Activated naive CD4-positive, alpha-beta T cell treated with anti-CD3 and anti-CD28 coated beads for 36 hours (primary cell): ENCODE results near the gene EIF3C. TPM values are rescaled to one million over a fixed set of nuclear protein-coding genes. Genes with fewer than 3 reads are reported as not detected.

Experiments
- microRNA-seq: library from miRNA; unstranded; fragments of <30 nt; microRNA quantifications from one replicate; pipeline ENCODE4 v1.2.0, GENCODE V29; 2022; ENCODE audit warnings: borderline microRNAs expressed, borderline replicate concordance
- total RNA-seq, 2 experiments: library from RNA; stranded (reverse); gene quantifications; one replicate each; pipeline ENCODE4 v1.2.3, GENCODE V29; 2021

Gene EIF3C
- total RNA-seq, 2 experiments from 2014 or later, result 1,095 to 1,121 TPM

Small RNAs within 50 kb of the gene (microRNA-seq; reads per million reads assigned to microRNA genes)
- gene MIR6862-2, result not detected

Other genes starting within 250 kb of the EIF3C start
- not detected for gene NPIPB7, start 239.1 kb upstream of the EIF3C start, total RNA-seq
- 10 to 100 TPM in 1 of 2 experiments, 1 to 10 TPM in 1; 9.9 to 10.4 TPM for gene CLN3, start 219.4 kb upstream of the EIF3C start, total RNA-seq
- under 1 TPM; 0.72 to 0.77 TPM for gene APOBR, start 216.8 kb upstream of the EIF3C start, total RNA-seq
- gene IL27, start 204.6 kb upstream of the EIF3C start, total RNA-seq, result not detected
- gene NUPR1, start 172.5 kb upstream of the EIF3C start, total RNA-seq, result not detected
- 10 to 100 TPM; 15.9 TPM for gene SGF29, start 157.5 kb upstream of the EIF3C start, total RNA-seq
- under 1 TPM; 0.29 to 0.40 TPM for gene SULT1A2, start 114.4 kb upstream of the EIF3C start, total RNA-seq
- 10 to 100 TPM in 1 of 2 experiments, 1 to 10 TPM in 1; 9.7 to 10.8 TPM for gene SULT1A1, start 101.4 kb upstream of the EIF3C start, total RNA-seq
- gene NPIPB8, start 73.4 kb upstream of the EIF3C start, total RNA-seq, result not detected
- 1 to 10 TPM in 1 of 2 experiments, under 1 TPM in 1; 0.91 to 1.1 TPM for gene NPIPB9, start 40.3 kb downstream of the EIF3C start, total RNA-seq
- 100 to 1,000 TPM; 392 to 408 TPM for gene ATXN2L, start 111.5 kb downstream of the EIF3C start, total RNA-seq
- gene TUFM, start 134.9 kb downstream of the EIF3C start, total RNA-seq, result 100 to 1,000 TPM; 276 to 289 TPM
- gene SH2B1, start 152.4 kb downstream of the EIF3C start, total RNA-seq, result 10 to 100 TPM; 28.4 to 33.9 TPM
- 1 to 10 TPM; 4.2 to 5.3 TPM for gene ATP2A1, start 167.0 kb downstream of the EIF3C start, total RNA-seq
- 10 to 100 TPM; 11.6 to 14.0 TPM for gene RABEP2, start 213.8 kb downstream of the EIF3C start, total RNA-seq
- under 1 TPM; 0.19 to 0.22 TPM for gene CD19, start 220.5 kb downstream of the EIF3C start, total RNA-seq
- 10 to 100 TPM; 55.5 to 58.9 TPM for gene NFATC2IP, start 239.5 kb downstream of the EIF3C start, total RNA-seq